K562 (cell line): ENCODE results near the gene LRRK1. TPM values are rescaled to one million over a fixed set of nuclear protein-coding genes. Genes with fewer than 3 reads are reported as not detected.
A peak's percentile ranks its signal among the peaks of the same experiment; 100 is the strongest.

Experiments used
- ATAC-seq: fragments of 200-7000 bp; cut with Tn5 transposase; 3 replicates; pipeline ENCODE4 v1.9.1; 2020; ENCODE audit warnings: moderate library complexity
- BruUV-seq: library from RNA; stranded (reverse); fragments of 400-500 nt; replicated peaks from 2 replicates; lab custom pipeline; 2021; lab: Mats Ljungman, UMichigan
- CTCF ChIA-PET: fragments of 300-600 bp; formaldehyde crosslinking; extraction: SDS; loops from one replicate; lab custom pipeline; 2021; ENCODE audit warnings: low intra/inter-chr PET ratio; lab: Yijun Ruan, JAX
- POLR2A ChIA-PET: fragments of 300-600, 350-650 bp; sonication (Branson Sonifier 250); formaldehyde crosslinking; extraction: SDS; loops from one replicate; lab custom pipeline; 2021; ENCODE audit warnings: antibody characterized with exemption, inconsistent platforms; lab: Yijun Ruan, JAX
- DNase-seq, 4 experiments: peaks; one replicate each; pipeline versions ENCODE4 v3.0.0 to v3.0.0-alpha.2; 2011 to 2018; ENCODE audit warnings: low spot score in 3 of 4, mixed read lengths in 3 of 4; ENCODE audit errors: extremely low read depth in 1 of 4
- FAIRE-seq: peaks from 2 replicates; lab custom pipeline; 2011; peaks lifted over from hg19 to GRCh38; lab: Jason Lieb, UNC
- H2AFZ ChIP-seq: 2 replicates; pipeline ENCODE4 v1.6.0; 2011; ENCODE audit warnings: low read depth, low read length, control low read depth, inconsistent platforms
- H3K27ac ChIP-seq: fragments of 200-600 bp; 3 replicates; pipeline ENCODE4 v1.8.0; 2011; ENCODE audit warnings: low read depth, mild to moderate bottlenecking, control low read depth, inconsistent platforms, low read length, moderate library complexity, mixed read lengths; ENCODE audit errors: extremely low read depth
- H3K27me3 ChIP-seq, 2 experiments: fragments of 300-600 bp in 1 of 2; 2 replicates in 1 of 2; 3 replicates in 1 of 2; pipeline versions ENCODE4 v1.6.0 to v1.8.0; 2011; ENCODE audit warnings: inconsistent platforms in 2 of 2, low read length in 2 of 2, mild to moderate bottlenecking in 1 of 2, mixed read lengths in 1 of 2, moderate library complexity in 1 of 2; ENCODE audit not compliant: control insufficient read depth in 2 of 2, insufficient read depth in 2 of 2
- H3K36me3 ChIP-seq: fragments of 300-600 bp; 3 replicates; pipeline ENCODE4 v1.8.0; 2011; ENCODE audit warnings: mild to moderate bottlenecking, low read length, inconsistent platforms; ENCODE audit not compliant: control insufficient read depth, insufficient read depth
- H3K4me1 ChIP-seq, 2 experiments: fragments of 200-600 bp in 1 of 2; replicated peaks in 1 of 2; 2 replicates in 1 of 2; 3 replicates in 1 of 2; pipeline versions ENCODE4 v1.5.1 to v1.8.0; 2011; ENCODE audit warnings: inconsistent platforms in 2 of 2, low read length in 2 of 2, mild to moderate bottlenecking in 1 of 2, mixed read lengths in 1 of 2, moderate library complexity in 1 of 2; ENCODE audit not compliant: control insufficient read depth in 2 of 2, insufficient read depth in 2 of 2
- H3K4me2 ChIP-seq: 2 replicates; pipeline ENCODE4 v1.6.1; 2011; ENCODE audit warnings: low read length, control low read depth, inconsistent platforms, mixed read lengths; ENCODE audit not compliant: insufficient read depth
- H3K4me3 ChIP-seq: fragments of 200-600 bp; sonication (generic), shearing (Covaris generic); 2 replicates; pipeline ENCODE4 v1.5.1; 2016; ENCODE audit warnings: control low read depth, inconsistent platforms
- H3K79me2 ChIP-seq: fragments of 200-600 bp; 3 replicates; pipeline ENCODE4 v1.8.0; 2011; ENCODE audit warnings: low read length, inconsistent platforms; ENCODE audit not compliant: control insufficient read depth, insufficient read depth
- H3K9ac ChIP-seq, 2 experiments: 2 replicates each; pipeline versions ENCODE4 v1.6.0 to v1.6.1; 2011; ENCODE audit warnings: low read depth in 2 of 2, low read length in 2 of 2, control low read depth in 1 of 2, inconsistent platforms in 1 of 2, mild to moderate bottlenecking in 1 of 2, mixed read lengths in 1 of 2; ENCODE audit not compliant: insufficient read depth in 1 of 2
- H3K9me1 ChIP-seq: one replicate; pipeline ENCODE4 v1.6.0; 2011; ENCODE audit warnings: inconsistent platforms, mild to moderate bottlenecking, low read length, moderate library complexity; ENCODE audit not compliant: control insufficient read depth, insufficient read depth
- H3K9me3 ChIP-seq: replicated peaks from 2 replicates; pipeline ENCODE4 v1.5.1; 2011; ENCODE audit warnings: low read depth, low read length, inconsistent platforms; ENCODE audit not compliant: control insufficient read depth, insufficient read depth
- H4K20me1 ChIP-seq: replicated peaks from 2 replicates; pipeline ENCODE4 v1.6.1; 2011; ENCODE audit warnings: low read length, inconsistent platforms, mixed read lengths; ENCODE audit not compliant: control insufficient read depth, insufficient read depth
- WHSC1 ChIP-seq: IDR thresholded peaks from one replicate; pipeline ENCODE4 v1.6.1; 2012; ENCODE audit warnings: low read length, control low read depth, inconsistent platforms
- ZBTB12 ChIP-seq: fragments of 250-450 bp; sonication (Bioruptor Pico); IDR thresholded peaks from 2 replicates; pipeline ENCODE4 v1.4.0; 2020
- ZC3H11A ChIP-seq: IDR thresholded peaks from 2 replicates; pipeline ENCODE4 v1.6.1; 2012; ENCODE audit warnings: low read depth, low read length, improper control_type of control experiment
- ZNF24 ChIP-seq: fragments of 450-650 bp; IDR thresholded peaks from 2 replicates; pipeline ENCODE4 v1.6.1; 2016
- ZNF253 ChIP-seq: fragments of 250-450 bp; sonication (Bioruptor Pico); conservative IDR thresholded peaks from 2 replicates; pipeline ENCODE4 v1.6.1; 2021; ENCODE audit warnings: mild to moderate bottlenecking
- ZNF444 ChIP-seq: fragments of 250-450 bp; sonication (Bioruptor Pico); IDR thresholded peaks from 2 replicates; pipeline ENCODE4 v1.4.0; 2020; ENCODE audit warnings: mild to moderate bottlenecking, moderate library complexity
- WGBS: fragments of 100-300 bp; shearing (Covaris generic); methylation state at CpG from one replicate; pipeline ENCODE4 v1.1.6; 2016; ENCODE audit warnings: low coverage, mixed read lengths; ENCODE audit not compliant: insufficient coverage; ENCODE audit errors: missing lambda C conversion rate; 5-methylcytosine and 5-hydroxymethylcytosine counted together
- in situ Hi-C: fragments of 300-500 bp; cut with MboI; formaldehyde crosslinking; loops from 4 replicates; pipeline ENCODE4 v1.15.0; 2018; ENCODE audit warnings: inconsistent platforms, mixed read lengths
- intact Hi-C: fragments of 100-400 bp; cut with micrococcal nuclease; formaldehyde crosslinking; loops from 2 replicates; pipeline ENCODE4 v1.14.2; 2022
- polyA plus RNA-seq, 8 experiments: library from polyadenylated mRNA; depleted of rRNA in 4 of 8; stranded (reverse) in 5 of 8; unstranded in 3 of 8; fragments of >200 nt; fragmentation: Nextera tagmentation in 2 of 8; fragmentation: Illumina TruSeq in 1 of 8; extraction: Ambion mirVana in 2 of 8; extraction: Trizol in 1 of 8; gene quantifications; 2 replicates each; pipeline versions ENCODE4 v1.2.1 to v1.2.3, GENCODE V29; 2011 to 2014; ENCODE audit warnings: inconsistent platforms in 1 of 8, missing spikeins in 1 of 8
- total RNA-seq, 7 experiments: library from RNA; depleted of rRNA in 6 of 7; stranded (reverse); fragments of >200 nt in 6 of 7; fragmentation: Illumina TruSeq in 2 of 7; extraction: Trizol in 2 of 7; gene quantifications; 2 replicates each; pipeline versions ENCODE4 v1.2.1 to v1.2.3, GENCODE V29; 2011 to 2021; ENCODE audit warnings: low replicate concordance in 1 of 7
- TF ChIP-seq, protein P1 (sequence below): fragments of 250-450 bp; sonication (Bioruptor Pico); IDR thresholded peaks from 2 replicates; pipeline ENCODE4 v1.4.0; 2020; ENCODE audit warnings: mild to moderate bottlenecking, moderate library complexity
- TF ChIP-seq, protein P2 (sequence below): sonication (generic); formaldehyde crosslinking; IDR thresholded peaks from 2 replicates; pipeline ENCODE4 v1.8.0; 2022; ENCODE audit warnings: missing genetic modification reagents, mild to moderate bottlenecking, borderline replicate concordance
- TF ChIP-seq, protein P3 (sequence below): sonication (generic); formaldehyde crosslinking; IDR thresholded peaks from 2 replicates; pipeline ENCODE4 v1.8.0; 2023; ENCODE audit warnings: missing genetic modification reagents, mild to moderate bottlenecking, borderline replicate concordance

Gene LRRK1
- total and polyA plus RNA-seq, 9 of the 15 experiments (the other 6 are each of a cell fraction or from before 2014, with no cell fraction given), result 0.01 to 1.5 (median 0.11) TPM

DNA sequence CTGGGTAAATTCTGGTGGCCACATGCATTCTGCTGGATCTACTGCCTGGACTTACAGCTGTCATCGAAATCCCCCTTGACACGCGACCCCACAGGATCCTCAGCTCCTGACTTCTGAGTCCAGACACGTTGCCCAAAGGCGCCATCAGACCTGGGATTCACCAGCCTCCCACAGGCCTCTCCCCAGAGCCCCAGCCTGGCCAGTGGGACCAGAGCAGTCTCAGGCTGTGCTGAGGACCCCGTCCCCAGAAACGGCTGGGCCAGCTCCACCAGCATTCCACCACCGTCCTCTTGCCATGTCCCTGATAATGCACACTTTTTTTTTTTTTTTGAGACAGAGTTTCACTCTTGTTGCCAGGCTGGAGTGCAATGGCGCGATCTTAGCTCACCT is 166.1 kb downstream of the LRRK1 start:
- POLR2A ChIA-PET, result interaction anchor here (0.6 to 1.1 kb wide), 2 partner anchors 26 to 167 kb away, joined by 3 to 11 read pairs; partner anchors contain the start of gene CHSY1
- Histone ChIP-seq H2AFZ (peak overlapping the region; percentile 91), H3K9ac (0 out of 4 replicates have a peak overlapping the region, but pooled peaks of 1 of the 2 experiments have one; percentile 47), H3K79me2 (peaks cover 8% of the 10 kb centered on the region; the same call in 1 of the 3 replicates), H3K9me3 (no peaks in the 10 kb centered on the region), H4K20me1 (no peaks in the 10 kb centered on the region), H3K4me2 (peak overlapping the region; percentile 76), H3K4me3 (peak overlapping the region; percentile 33), H3K4me1 (peaks cover 11 to 45% of the 10 kb centered on the region in 2 experiments; a peak in 4 of 5 replicates), H3K36me3 (no peaks in the 10 kb centered on the region), H3K27ac (0 out of 3 replicates have a peak overlapping the region, but pooled peaks have one; percentile 55), H3K9me1 (no peaks in the 10 kb centered on the region), H3K27me3 (peaks cover 7 to 26% of the 10 kb centered on the region in 2 experiments; a peak in 3 of 5 replicates)
- FAIRE-seq (no peak), ATAC-seq (no peak), DNase-seq (no peak)
- BruUV-seq, result no TSS peak
- in situ Hi-C loops (loop anchor here (5.0 kb wide), 1 partner anchor 172 kb away; no protein-coding TSS in a partner anchor), intact Hi-C loops (loop anchor here (5.0 kb wide), 2 partner anchors 62 to 68 kb away; no protein-coding TSS in a partner anchor)
- 73% methylated on average over 8 of the region's 10 CpGs for WGBS
- CTCF ChIA-PET, result no interaction called here
- no peak for TF ChIP-seq ZC3H11A
- TF ChIP-seq, protein P1, sequence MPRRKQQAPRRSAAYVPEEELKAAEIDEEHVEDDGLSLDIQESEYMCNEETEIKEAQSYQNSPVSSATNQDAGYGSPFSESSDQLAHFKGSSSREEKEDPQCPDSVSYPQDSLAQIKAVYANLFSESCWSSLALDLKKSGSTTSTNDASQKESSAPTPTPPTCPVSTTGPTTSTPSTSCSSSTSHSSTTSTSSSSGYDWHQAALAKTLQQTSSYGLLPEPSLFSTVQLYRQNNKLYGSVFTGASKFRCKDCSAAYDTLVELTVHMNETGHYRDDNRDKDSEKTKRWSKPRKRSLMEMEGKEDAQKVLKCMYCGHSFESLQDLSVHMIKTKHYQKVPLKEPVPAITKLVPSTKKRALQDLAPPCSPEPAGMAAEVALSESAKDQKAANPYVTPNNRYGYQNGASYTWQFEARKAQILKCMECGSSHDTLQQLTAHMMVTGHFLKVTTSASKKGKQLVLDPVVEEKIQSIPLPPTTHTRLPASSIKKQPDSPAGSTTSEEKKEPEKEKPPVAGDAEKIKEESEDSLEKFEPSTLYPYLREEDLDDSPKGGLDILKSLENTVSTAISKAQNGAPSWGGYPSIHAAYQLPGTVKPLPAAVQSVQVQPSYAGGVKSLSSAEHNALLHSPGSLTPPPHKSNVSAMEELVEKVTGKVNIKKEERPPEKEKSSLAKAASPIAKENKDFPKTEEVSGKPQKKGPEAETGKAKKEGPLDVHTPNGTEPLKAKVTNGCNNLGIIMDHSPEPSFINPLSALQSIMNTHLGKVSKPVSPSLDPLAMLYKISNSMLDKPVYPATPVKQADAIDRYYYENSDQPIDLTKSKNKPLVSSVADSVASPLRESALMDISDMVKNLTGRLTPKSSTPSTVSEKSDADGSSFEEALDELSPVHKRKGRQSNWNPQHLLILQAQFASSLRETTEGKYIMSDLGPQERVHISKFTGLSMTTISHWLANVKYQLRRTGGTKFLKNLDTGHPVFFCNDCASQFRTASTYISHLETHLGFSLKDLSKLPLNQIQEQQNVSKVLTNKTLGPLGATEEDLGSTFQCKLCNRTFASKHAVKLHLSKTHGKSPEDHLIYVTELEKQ, result no peak
- TF ChIP-seq, protein P2, sequence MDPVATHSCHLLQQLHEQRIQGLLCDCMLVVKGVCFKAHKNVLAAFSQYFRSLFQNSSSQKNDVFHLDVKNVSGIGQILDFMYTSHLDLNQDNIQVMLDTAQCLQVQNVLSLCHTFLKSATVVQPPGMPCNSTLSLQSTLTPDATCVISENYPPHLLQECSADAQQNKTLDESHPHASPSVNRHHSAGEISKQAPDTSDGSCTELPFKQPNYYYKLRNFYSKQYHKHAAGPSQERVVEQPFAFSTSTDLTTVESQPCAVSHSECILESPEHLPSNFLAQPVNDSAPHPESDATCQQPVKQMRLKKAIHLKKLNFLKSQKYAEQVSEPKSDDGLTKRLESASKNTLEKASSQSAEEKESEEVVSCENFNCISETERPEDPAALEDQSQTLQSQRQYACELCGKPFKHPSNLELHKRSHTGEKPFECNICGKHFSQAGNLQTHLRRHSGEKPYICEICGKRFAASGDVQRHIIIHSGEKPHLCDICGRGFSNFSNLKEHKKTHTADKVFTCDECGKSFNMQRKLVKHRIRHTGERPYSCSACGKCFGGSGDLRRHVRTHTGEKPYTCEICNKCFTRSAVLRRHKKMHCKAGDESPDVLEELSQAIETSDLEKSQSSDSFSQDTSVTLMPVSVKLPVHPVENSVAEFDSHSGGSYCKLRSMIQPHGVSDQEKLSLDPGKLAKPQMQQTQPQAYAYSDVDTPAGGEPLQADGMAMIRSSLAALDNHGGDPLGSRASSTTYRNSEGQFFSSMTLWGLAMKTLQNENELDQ (CRISPR knock-in tag), result no peak
- TF ChIP-seq ZNF444 (CRISPR knock-in tag), result no peak
- TF ChIP-seq, protein P3, sequence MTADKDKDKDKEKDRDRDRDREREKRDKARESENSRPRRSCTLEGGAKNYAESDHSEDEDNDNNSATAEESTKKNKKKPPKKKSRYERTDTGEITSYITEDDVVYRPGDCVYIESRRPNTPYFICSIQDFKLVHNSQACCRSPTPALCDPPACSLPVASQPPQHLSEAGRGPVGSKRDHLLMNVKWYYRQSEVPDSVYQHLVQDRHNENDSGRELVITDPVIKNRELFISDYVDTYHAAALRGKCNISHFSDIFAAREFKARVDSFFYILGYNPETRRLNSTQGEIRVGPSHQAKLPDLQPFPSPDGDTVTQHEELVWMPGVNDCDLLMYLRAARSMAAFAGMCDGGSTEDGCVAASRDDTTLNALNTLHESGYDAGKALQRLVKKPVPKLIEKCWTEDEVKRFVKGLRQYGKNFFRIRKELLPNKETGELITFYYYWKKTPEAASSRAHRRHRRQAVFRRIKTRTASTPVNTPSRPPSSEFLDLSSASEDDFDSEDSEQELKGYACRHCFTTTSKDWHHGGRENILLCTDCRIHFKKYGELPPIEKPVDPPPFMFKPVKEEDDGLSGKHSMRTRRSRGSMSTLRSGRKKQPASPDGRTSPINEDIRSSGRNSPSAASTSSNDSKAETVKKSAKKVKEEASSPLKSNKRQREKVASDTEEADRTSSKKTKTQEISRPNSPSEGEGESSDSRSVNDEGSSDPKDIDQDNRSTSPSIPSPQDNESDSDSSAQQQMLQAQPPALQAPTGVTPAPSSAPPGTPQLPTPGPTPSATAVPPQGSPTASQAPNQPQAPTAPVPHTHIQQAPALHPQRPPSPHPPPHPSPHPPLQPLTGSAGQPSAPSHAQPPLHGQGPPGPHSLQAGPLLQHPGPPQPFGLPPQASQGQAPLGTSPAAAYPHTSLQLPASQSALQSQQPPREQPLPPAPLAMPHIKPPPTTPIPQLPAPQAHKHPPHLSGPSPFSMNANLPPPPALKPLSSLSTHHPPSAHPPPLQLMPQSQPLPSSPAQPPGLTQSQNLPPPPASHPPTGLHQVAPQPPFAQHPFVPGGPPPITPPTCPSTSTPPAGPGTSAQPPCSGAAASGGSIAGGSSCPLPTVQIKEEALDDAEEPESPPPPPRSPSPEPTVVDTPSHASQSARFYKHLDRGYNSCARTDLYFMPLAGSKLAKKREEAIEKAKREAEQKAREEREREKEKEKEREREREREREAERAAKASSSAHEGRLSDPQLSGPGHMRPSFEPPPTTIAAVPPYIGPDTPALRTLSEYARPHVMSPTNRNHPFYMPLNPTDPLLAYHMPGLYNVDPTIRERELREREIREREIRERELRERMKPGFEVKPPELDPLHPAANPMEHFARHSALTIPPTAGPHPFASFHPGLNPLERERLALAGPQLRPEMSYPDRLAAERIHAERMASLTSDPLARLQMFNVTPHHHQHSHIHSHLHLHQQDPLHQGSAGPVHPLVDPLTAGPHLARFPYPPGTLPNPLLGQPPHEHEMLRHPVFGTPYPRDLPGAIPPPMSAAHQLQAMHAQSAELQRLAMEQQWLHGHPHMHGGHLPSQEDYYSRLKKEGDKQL (CRISPR knock-in tag), result no peak
- no peak for TF ChIP-seq ZNF24
- TF ChIP-seq ZBTB12 (CRISPR knock-in tag), result no peak
- no peak for TF ChIP-seq ZNF253 (CRISPR knock-in tag)
- no peak for TF ChIP-seq WHSC1
